K562 (cell line): ENCODE measurements around the gene MATN1. TPM values are rescaled to one million over a fixed set of nuclear protein-coding genes. Genes with fewer than 3 reads are reported as not detected.

Source experiments
- DMBX1 ChIP-seq: fragments of 250-450 bp; sonication (Bioruptor Pico); IDR thresholded peaks from 2 replicates; pipeline ENCODE4 v1.8.0; 2022; ENCODE audit warnings: inconsistent platforms, mild to moderate bottlenecking, moderate library complexity, borderline replicate concordance
- DNMT1 ChIP-seq: fragments of 450-650 bp; IDR thresholded peaks from 2 replicates; pipeline ENCODE4 v1.6.1; 2016; ENCODE audit warnings: antibody characterized with exemption, mild to moderate bottlenecking
- E2F5 ChIP-seq: sonication (generic); formaldehyde crosslinking; IDR thresholded peaks from 2 replicates; pipeline ENCODE4 v1.8.0; 2022; ENCODE audit warnings: mild to moderate bottlenecking, missing genetic modification reagents
- MAZ ChIP-seq, 2 experiments: fragments of 450-650 bp in 1 of 2; sonication (generic) in 1 of 2; formaldehyde crosslinking; IDR thresholded peaks in 1 of 2; conservative IDR thresholded peaks in 1 of 2; 2 replicates each; pipeline versions ENCODE4 v1.4.0 to v1.5.0; 2020; ENCODE audit warnings: mild to moderate bottlenecking in 1 of 2, missing genetic modification reagents in 1 of 2
- SPI1 ChIP-seq: IDR thresholded peaks from 2 replicates; pipeline ENCODE4 v1.6.1; 2011; ENCODE audit warnings: low read depth, low read length, control low read depth, borderline replicate concordance
- TEAD1 ChIP-seq, 2 experiments: fragments of 450-650 bp in 1 of 2; sonication (generic) in 1 of 2; formaldehyde crosslinking; IDR thresholded peaks; 2 replicates each; pipeline versions ENCODE4 v1.4.0 to v1.8.0; 2020 to 2022; ENCODE audit warnings: mild to moderate bottlenecking in 2 of 2, missing genetic modification reagents in 1 of 2
- ZBTB40 ChIP-seq, 2 experiments: fragments of 450-650 bp in 1 of 2; sonication (generic) in 1 of 2; formaldehyde crosslinking in 1 of 2; IDR thresholded peaks; 2 replicates each; pipeline versions ENCODE4 v1.7.1 to v1.9.0; 2016 to 2022; ENCODE audit warnings: inconsistent platforms in 1 of 2, mild to moderate bottlenecking in 1 of 2, missing genetic modification reagents in 1 of 2
- ZNF165 ChIP-seq: fragments of 250-450 bp; sonication (Bioruptor Pico); IDR thresholded peaks from 2 replicates; pipeline ENCODE4 v1.4.0; 2020; ENCODE audit warnings: borderline replicate concordance
- ZNF197 ChIP-seq: fragments of 200-800 bp; sonication (Bioruptor generic); IDR thresholded peaks from 2 replicates; pipeline ENCODE4 v1.6.1; 2016; ENCODE audit warnings: low read depth, missing genetic modification characterization, missing compliant biosample characterization
- ZNF584 ChIP-seq: fragments of 200-800 bp; sonication (Bioruptor generic); IDR thresholded peaks from 2 replicates; pipeline ENCODE4 v1.6.1; 2016; ENCODE audit warnings: low read depth, mild to moderate bottlenecking, missing genetic modification characterization, missing compliant biosample characterization
- ZNF79 ChIP-seq: fragments of 250-450 bp; sonication (Bioruptor Pico); IDR thresholded peaks from 2 replicates; pipeline ENCODE4 v1.4.0; 2020; ENCODE audit warnings: low read depth, mild to moderate bottlenecking, moderate library complexity
- polyA plus RNA-seq, 8 experiments: library from polyadenylated mRNA; depleted of rRNA in 4 of 8; stranded (reverse) in 5 of 8; unstranded in 3 of 8; fragments of >200 nt; fragmentation: Nextera tagmentation in 2 of 8; fragmentation: Illumina TruSeq in 1 of 8; extraction: Ambion mirVana in 2 of 8; extraction: Trizol in 1 of 8; gene quantifications; 2 replicates each; pipeline versions ENCODE4 v1.2.1 to v1.2.3, GENCODE V29; 2011 to 2014; ENCODE audit warnings: inconsistent platforms in 1 of 8, missing spikeins in 1 of 8
- total RNA-seq, 7 experiments: library from RNA; depleted of rRNA in 6 of 7; stranded (reverse); fragments of >200 nt in 6 of 7; fragmentation: Illumina TruSeq in 2 of 7; extraction: Trizol in 2 of 7; gene quantifications; 2 replicates each; pipeline versions ENCODE4 v1.2.1 to v1.2.3, GENCODE V29; 2011 to 2021; ENCODE audit warnings: low replicate concordance in 1 of 7
- TF ChIP-seq, protein P1 (sequence below): sonication (generic); formaldehyde crosslinking; IDR thresholded peaks from 2 replicates; pipeline ENCODE4 v1.8.1; 2023; ENCODE audit warnings: mild to moderate bottlenecking, missing genetic modification reagents

The MATN1 gene
- total and polyA plus RNA-seq, 9 of the 15 experiments (the other 6 are each of a cell fraction or from before 2014, with no cell fraction given) = 0.10 to 2.3 (median 1.2) TPM

- TF ChIP-seq ZBTB40 (IDR thresholded peaks at IDR 0.05) (peak; percentile 81), ZBTB40 (CRISPR knock-in tag; IDR thresholded peaks at IDR 0.05) (no peak), TEAD1 (CRISPR knock-in tag; IDR thresholded peaks at IDR 0.05) (0 out of 4 replicates have a peak, but pooled peaks of 1 of the 2 experiments have one; percentile 52), MAZ (CRISPR knock-in tag; conservative IDR thresholded peaks at IDR 0.05 in 1 of 2, IDR thresholded peaks at IDR 0.05 in 1 of 2) (peak; percentile 8 to 58; a peak in 2 of 4 replicates), SPI1 (peak; percentile 33; the same call in 1 of the 2 replicates), DNMT1 (no peak), ZNF197 (0 out of 2 replicates have a peak, but pooled peaks have one; percentile 35), ZNF165 (CRISPR knock-in tag) (peak; percentile 82; the same call in 1 of the 2 replicates), ZNF79 (0 out of 2 replicates have a peak, but pooled peaks have one; percentile 22), E2F5 (CRISPR knock-in tag) (peak; percentile 72; the same call in 1 of the 2 replicates), DMBX1 (CRISPR knock-in tag) (peak; percentile 64; the same call in 1 of the 2 replicates), ZNF584 (CRISPR knock-in tag) (peak; percentile 85)
- TF ChIP-seq, protein P1, sequence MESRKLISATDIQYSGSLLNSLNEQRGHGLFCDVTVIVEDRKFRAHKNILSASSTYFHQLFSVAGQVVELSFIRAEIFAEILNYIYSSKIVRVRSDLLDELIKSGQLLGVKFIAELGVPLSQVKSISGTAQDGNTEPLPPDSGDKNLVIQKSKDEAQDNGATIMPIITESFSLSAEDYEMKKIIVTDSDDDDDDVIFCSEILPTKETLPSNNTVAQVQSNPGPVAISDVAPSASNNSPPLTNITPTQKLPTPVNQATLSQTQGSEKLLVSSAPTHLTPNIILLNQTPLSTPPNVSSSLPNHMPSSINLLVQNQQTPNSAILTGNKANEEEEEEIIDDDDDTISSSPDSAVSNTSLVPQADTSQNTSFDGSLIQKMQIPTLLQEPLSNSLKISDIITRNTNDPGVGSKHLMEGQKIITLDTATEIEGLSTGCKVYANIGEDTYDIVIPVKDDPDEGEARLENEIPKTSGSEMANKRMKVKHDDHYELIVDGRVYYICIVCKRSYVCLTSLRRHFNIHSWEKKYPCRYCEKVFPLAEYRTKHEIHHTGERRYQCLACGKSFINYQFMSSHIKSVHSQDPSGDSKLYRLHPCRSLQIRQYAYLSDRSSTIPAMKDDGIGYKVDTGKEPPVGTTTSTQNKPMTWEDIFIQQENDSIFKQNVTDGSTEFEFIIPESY = 0 out of 2 replicates have a peak, but pooled peaks have one; percentile 29
Observed at GRCh38 chr1:30732277-30732996, 9.1 kb upstream of the MATN1 start (continued).
